GM18870 (cell line): Measurements from ENCODE around the gene OR2AT4.
"Not testable (repeated sequence)": the region's sequence is repeated elsewhere in the genome, so short reads cannot be mapped to it uniquely, and the experiment has no call there.

Experiments
- ATAC-seq: cut with Tn5 transposase; IDR thresholded peaks from one replicate; pipeline ENCODE4 v1.9.1; 2021; ENCODE audit warnings: moderate library complexity; ENCODE audit not compliant: unreplicated experiment

The OR2AT4 gene

DNA sequence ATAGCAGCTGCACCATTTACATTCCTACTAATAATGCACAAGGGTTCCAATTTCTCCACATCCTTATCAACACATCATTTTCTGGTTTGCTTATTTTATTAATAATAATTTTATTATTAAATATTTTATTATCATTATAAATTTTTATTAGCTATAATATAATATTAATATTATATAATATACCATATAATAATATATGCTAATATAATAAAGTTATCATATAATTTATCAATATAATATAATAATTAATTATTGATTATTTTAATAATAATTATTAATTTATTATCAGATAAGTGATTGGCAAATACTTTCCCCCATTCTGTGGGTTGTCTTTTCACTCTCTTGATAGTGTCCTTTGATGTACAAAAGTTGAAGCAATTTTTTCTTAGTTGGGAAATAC is 27.7 kb downstream of the OR2AT4 start:
- ATAC-seq = no peak

DNA sequence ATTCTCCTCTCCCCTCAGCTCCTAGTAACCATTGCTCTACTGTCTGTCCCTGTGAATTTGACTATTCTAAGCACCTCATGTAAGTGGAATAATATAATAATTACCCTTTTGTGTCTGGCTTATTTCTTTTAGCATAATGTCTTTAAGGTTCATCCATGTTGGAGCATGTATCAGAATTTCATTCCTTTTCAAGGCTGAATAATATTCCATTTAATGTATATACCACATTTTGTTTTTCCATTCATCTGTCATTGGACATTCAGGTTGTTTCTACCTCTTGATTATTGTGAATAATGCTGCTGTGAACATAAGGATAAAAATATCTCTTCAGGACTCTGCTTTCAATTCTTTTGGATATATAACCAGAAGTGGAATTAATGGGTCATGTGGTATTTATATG is 28.1 kb downstream of the OR2AT4 start:
- no peak for ATAC-seq

DNA sequence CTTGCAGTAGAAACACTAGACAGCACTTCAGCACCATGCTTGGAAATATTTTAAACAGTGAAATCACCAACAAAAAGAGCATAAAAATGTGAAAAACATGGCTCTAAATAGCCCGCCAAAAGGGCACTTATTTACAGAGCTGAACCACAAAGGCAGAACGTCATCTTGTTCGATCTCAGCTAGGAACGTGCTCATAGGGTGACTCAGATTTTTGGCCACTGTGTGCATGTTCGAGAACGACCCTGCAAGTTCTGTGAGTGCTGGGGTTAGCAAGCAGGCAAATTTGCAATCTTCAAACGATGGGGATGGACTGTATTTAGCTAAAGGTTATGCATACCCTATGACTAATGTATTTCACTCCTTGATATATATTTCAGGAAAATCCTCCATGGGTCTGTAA is 30.6 kb downstream of the OR2AT4 start:
- no peak for ATAC-seq

DNA sequence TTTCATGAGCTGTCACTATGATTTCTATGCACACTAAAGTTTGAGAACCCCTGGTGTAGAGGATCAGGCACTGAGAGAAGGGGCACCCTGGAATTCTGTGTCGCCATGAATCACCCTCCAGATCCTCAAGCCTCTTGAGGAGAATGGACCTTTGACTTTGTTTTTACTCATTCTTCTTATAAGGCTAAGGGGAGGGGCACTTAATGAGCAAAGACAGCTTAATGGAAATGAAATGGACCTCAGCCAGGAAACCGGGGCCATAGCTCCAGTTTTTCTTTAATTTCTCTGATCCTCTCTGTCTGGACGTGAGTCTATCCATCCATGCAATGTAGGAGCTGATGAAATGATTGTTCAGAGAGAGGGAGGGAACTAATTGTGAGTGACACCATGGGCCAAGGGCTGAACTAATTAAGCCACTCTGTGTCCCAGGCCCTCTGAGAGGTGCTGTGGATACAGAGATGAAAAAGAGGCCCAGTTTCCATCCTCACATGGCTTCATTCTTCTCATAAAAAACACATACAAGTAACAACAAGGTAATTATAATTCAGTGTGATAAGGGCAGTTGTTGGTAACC is 32.8 kb downstream of the OR2AT4 start:
- ATAC-seq = no peak

DNA sequence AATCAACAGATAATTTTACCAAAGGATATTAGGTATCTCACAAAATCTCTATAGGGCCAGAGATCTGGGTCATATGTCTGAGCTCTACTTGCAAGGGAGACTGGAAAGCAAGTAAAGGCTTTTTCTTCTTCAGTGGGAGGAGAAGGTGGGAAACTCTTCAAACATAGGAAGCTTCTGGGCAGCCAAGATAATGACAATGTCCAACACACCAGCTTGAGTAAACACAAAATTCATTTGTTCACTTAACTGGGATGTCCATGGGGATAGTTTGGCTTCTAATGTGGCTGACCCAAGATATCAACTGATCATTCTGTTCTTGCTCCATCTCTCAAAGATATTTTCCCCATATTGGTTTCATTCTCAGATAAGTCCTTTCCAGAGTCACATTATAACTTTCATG is 37.4 kb downstream of the OR2AT4 start:
- no peak for ATAC-seq

DNA sequence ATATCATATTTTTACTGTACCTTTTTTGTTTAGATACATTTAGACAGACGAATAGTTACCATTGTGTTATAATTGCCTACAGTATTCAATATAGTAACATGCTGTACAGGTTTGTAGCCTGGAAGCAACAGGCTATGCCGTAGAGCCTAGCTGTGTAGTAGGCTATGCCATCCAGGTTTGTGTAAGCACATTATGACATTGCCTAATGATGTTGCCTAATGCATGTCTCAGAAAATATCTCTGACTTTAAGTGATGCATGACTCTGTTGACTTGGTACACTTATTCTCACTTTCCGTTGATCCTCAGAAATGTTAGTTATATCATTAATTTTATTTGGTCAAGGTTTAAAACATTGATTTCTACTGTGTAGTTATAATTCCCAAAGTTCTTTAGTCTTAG is 39.9 kb downstream of the OR2AT4 start:
- no peak for ATAC-seq

DNA sequence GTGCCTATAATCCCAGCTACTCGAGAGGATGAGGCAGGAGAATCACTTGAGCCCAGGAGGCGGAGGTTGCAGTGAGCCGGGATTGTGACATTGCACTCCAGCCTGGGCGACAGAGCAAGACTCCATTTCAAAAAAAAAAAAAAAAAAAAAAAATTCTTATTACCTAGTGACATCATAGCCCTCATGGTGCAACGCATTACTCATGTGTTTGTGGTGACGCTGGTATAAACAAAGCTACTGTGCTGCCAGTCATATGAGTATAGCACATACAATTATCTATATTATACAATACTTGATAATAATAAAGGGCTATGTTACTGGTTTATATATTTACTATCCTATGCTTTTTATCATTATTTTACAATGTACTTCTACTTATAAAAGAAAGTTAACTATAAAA is 41.2 kb downstream of the OR2AT4 start:
- ATAC-seq = no peak

DNA sequence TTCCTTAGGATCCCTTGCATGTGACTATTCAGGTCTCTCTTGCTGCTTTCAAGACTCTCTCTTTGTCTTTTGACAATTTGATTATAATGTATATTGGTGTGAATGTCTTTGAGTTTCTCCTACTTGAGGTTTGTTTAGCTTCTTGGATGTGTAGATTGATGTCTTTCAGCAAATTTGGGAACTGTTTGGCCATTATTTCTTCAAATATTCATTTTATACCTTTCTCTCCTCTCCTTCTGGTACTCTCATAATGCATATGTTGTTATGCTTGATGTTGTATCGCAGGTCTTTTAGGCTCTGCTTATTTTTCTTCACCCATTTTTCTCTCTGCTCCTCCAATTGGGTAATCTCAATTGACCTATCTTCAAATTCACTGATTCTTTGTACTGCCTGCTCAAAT is 44.2 kb downstream of the OR2AT4 start:
- ATAC-seq = no peak

DNA sequence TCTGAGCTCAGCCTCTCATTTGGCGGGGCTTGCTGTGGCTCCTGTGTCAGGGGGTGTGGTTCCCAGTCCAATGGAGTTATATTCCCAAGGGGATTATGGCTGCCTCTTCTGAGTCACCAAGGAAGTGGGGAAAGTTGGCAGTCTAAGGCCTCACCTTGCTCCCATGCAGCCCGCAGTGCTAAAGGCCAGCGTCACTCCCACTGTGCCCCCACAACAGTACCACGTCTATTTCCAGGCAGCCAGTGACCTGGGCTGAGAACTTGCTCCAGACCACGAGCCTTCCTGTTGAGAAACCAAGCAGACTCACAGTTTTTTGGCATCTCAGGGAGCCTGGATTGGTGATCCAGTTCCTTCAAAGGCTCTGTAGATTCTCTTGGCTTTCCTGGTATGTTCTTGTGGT is 45.6 kb downstream of the OR2AT4 start:
- no peak for ATAC-seq

DNA sequence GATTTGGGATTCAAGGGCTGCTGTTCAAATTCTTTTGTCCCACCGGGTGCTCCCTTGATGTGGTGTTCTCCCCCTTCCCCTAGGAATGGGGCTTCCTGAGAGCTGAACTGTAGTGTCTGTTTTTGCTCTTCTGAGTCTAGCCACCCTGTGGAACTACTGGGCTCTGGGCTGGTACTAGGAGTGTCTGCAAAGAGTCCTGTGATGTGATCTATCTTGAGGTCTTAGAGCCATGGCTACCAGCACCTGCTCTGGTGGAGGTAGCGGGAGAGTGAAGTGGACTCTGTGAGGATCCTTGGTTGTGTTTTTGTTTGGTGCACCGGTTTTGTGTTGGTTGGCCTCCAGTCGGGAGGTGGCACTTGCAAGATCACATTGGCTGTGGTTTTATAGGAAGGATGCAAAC is 46.2 kb downstream of the OR2AT4 start:
- no peak for ATAC-seq

DNA sequence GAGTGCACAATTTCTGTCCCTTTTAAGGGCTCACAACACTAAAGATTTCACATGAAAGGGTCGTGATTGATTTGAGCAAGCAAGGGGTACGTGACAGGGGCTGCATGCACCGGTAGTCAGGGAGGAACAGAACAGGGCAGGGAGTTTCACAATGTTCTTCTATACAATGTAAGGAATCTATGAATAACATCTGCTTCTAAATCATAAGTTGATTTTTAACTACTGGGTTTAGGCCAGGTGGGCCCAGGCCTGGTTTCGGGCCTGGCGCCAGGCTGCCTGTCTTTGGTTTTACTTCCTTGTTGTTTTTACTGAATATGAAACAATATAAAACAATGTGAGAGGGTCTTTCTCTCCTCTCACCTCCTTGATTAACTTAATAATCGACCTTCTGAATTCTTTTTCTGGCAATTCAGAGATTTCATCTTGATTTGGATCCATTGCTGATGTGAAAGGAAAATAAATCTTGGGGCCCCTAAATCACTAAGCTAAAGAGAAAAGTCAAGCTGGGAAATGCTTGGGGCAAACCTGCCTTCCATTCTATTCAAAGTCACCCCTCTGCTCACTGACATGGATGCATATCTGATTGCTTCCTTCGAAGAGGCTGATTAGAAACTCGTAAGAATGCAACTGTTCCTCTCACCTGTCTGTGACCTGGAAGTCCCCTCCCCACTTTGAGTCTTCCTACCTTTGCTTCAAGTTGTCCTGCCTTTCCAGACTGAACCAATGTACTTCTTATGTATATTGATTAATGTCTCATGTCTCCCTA is 47.0 kb downstream of the OR2AT4 start:
- ATAC-seq = not testable (repeated sequence)

DNA sequence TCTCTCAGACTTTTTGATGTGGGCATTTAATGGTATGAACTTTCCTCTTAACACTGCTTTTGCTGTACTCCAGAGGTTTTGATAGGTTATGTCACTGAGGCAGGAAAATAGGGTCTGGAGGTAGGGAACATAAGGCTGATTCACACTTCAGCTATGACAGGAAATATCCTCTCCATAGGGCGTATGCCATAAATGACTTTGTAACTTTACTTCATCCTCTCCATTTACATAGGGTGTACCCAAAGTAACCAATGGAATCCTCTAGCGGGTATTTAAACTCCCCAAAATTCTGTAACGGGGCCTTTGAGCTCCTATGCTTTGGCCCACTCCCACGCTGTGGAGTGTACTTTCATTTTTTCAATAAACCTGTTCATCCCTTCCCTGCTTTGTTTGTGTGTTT is 49.5 kb downstream of the OR2AT4 start:
- ATAC-seq = no peak

DNA sequence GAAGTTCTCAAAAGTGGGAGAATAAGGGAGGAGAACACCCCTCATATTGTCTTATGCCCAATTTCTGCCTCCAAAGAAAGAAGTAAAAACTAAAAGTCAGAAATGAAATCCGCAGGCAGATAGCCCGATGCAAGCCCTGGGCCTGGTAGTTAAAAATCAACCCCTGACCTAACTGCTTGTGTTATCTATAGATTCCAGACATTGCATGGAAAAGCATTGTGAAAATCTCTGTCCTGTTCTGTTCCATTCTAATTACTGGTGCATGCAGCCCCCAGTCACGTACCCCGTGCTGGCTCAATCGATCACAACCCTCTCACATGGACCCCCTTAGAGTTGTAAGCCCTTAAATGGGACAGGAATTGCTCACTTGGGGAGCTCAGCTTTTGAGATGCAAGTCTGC is 50.0 kb downstream of the OR2AT4 start:
- ATAC-seq = not testable (repeated sequence)

DNA sequence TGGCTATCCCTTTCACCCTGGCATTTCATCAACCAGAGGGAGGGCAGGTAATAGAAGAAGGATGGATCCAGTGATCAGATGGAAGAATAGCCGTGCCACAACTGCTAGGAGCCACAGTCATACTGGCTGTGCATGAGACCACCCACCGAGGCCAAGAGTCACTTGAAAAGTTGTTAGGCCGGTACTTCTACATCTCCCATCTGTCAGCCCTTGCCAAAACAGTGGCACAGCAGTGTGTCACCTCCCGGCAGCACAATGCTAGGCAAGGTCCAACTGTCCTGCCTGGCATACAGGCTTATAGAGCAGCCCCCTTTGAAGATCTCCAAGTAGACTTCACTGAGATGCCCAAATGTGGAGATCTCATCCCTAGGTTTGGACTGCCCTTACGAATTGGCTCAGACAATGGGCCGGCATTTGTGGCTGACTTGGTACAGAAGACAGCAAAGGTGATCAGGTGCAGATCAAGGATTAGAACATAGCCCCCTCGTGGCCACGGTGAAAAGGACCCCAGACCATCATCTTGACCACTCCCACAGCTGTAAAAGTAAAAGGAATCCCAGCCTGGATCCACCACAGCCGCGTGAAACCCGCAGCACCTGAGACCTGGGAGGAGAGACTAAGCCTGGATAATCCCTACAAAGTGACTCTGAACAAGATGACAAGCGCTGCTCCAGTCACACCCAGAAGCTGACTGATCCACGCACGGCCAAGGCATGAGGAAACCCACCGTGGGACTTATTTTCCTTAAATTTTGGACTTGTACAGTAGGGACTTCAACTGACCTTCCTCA is 52.1 kb downstream of the OR2AT4 start:
- not testable (repeated sequence) for ATAC-seq

DNA sequence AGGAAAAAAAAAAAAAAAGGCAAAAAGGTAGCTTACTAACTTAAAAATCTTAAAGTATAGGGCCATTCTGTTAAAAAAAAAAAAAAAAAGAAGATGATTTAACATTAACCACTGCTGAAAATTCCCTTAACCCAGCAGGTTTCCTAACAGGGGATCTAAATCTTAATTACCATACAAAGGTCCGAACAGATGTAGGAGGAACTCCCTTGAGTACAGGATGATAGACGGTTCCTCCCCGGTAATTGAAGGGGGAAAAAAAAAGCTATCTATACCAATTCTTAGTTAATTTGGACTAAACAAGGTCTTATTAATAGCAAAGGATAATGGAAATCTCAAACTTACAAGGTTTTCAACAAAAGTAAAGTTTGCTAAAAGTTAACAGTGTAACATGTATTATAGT is 54.9 kb downstream of the OR2AT4 start:
- not testable (repeated sequence) for ATAC-seq

DNA sequence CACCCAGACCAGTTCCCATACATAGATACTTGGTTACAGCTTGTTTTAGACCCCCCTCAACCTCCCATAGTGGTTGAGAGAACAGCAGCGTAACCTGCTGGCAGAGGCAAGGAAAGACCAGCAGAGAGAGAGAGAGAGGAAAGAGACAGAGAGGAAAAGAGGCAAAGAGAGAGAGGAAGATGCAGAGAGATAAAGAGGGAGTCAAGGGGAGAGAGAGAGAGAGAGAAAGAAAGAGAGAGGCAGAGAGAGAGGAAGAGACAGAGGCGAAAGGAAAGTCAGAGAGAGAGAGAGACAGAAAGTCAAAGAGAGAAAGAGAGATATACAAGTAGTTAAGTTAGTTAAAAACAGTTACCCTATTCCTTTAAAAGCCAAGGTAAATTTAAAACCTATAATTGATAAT is 55.4 kb downstream of the OR2AT4 start:
- ATAC-seq = no peak

DNA sequence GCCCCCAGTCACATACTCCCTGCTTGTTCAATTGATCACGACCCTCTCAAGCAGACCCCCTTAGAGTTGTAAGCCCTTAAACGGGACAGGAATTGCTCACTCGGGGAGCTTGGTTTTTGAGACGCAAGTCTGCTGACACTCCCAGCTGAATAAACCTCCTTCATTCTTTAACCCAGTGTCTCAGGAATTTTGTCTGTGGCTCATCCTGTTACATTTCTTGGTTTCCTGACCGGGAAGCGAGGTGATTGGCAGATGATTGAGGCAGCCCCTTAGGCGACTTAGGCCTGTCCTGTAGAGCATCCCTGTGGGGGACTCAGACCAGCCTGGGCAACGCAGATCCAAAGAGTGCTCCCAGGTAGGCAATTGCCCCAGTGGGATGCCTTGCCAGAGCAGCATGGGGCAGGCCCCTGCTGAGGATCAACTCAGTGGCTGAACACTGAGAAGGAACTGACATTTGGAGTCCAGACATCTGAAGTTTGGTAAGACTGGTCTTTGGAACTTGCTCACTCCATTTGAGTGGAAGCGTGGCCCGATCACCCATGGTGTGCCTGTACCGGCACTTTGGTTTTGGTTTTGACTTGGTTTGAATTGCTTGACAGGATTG is 56.4 kb downstream of the OR2AT4 start:
- ATAC-seq = no peak

DNA sequence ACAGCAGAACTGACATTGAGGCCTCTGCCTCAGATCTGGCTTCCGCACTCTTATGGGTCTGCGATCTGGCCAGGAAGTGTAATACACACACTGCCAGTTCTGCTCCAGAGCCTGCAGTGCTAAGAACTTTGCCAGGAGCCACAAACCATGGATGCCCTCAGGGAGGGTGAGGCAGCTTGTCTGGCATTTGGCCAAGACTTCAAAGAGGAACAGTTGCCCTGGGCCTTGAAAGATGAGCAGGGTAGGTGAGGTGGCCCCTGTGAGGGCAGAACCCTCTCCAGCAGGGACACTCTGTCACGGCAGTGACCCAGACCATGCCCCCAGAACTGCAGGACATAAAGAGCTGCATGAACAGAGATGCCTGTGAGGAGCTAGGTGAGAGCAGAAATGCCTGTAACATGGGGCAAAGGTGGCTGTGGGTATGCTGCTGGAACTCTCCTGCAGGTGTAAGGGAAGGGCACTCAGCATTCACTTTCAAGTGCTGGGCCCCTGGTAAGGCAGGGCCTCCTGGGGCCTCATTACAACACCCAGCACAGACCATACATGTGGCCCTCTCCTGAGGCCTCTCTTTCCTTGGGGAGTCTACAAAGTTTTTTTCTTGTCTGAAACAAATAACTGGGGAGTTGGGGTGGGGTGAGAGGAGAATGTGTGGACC is 60.6 kb downstream of the OR2AT4 start:
- no peak for ATAC-seq

DNA sequence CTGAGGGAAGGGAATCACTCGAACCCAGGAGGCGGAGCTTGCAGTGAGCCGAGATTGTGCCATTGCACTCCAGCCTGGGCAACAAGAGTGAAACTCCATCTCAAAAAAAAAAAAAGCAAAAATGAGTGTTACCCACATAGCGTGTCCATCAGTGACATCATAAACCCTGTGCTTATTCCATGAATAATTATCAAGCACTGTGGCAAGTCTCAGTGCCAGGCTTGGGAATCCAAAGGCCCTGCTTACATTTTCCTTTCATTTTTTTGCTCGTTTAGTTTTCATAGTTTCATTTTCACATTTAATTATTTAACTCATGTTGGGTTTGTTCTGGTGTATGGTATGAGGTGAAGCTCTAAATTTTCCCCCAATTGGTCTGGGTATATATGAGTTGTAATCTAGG is 61.4 kb downstream of the OR2AT4 start:
- no peak for ATAC-seq

DNA sequence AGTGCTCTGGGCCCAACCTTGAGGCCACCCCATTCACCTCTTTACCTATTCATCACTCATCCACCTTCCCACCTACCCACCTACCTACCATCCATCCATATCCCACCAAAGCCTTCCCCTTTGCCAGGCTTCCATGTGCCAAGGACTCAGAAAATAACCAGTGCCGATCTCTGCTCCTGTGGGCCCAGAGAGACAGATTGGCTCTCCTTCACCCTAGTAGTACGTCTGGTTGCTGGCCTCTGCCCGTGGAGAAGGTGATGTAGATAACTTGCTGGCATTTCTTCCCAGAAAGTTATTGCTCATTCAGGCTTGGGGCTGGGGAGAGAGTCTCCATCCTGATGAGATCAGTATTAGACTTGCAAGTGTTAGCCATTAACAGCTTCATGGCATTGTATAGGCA is 62.8 kb downstream of the OR2AT4 start:
- ATAC-seq = no peak

DNA sequence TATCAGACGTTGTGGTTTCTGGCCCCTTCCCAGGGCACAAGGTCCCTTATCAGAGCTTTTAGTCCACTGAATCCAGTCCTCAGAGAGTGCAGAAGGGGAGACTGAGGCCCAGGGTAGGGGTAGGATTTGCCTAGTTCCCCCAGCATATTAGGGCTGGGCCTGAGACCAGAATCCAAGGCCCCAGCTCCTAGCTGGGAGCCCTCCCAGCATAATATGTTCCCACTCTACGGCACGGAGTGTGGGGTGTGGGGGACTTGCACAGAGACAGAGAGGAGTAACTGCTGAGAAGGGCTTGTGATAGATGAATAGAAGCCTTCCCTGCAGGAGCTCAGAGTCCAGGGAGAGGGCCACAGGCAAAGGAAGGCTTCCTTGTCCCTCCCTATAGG is 64.1 kb downstream of the OR2AT4 start:
- ATAC-seq = no peak
